Fibroblast of skin of back (primary cell): ENCODE results near the gene TTC7B.

Experiments used
- DNase-seq: peaks from one replicate; pipeline ENCODE4 v3.0.0-alpha.2; 2013

The TTC7B gene

GRCh38 chr14:90503582-90503981, 312.6 kb downstream of the TTC7B start:
- DNase-seq = no peak

GRCh38 chr14:90502760-90503159, 313.5 kb downstream of the TTC7B start:
- no peak for DNase-seq

DNA sequence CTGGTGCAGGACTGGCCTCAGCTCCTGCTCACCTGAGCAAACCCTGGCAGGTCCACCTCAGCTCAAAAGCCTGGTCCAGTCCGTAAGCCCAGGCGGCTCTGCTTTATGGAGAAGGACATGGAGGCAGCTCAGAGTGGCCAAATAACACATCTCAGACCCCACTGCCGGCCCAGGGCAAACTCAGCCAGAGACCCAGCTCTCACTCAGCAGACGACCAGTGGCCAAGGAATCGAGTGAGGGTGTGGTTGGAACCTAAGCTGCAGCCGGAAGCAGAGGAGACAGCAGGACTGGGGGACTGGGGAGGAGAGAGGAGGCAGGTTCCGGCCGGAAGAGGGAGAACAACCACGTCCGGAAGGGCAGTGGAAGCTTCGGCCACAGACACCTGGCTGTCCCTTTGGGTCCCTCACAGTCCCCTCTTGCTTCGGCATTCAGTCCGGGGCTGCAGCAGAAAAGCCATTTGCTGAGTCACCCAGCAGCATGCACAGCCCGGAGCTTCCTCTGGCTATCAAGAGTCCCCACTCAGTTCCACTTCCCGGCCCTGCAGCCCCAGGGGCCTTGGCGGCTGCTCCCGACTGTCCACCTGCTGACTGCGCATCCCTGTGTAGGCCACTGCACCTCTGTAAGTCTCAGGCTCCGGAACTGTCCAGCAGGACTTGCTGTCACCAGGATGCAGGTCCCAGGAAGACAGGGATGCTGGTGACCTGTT, 315.4 kb downstream of the TTC7B start:
- DNase-seq = no peak

GRCh38 chr14:90499908-90500664, 316.1 kb downstream of the TTC7B start:
- DNase-seq = no peak

- DNase-seq = no peak
These were observed 317.1 kb downstream of the TTC7B start for GRCh38 chr14:90499121-90499520.

GRCh38 chr14:90498198-90498597, 318.0 kb downstream of the TTC7B start:
- DNase-seq = no peak

DNA sequence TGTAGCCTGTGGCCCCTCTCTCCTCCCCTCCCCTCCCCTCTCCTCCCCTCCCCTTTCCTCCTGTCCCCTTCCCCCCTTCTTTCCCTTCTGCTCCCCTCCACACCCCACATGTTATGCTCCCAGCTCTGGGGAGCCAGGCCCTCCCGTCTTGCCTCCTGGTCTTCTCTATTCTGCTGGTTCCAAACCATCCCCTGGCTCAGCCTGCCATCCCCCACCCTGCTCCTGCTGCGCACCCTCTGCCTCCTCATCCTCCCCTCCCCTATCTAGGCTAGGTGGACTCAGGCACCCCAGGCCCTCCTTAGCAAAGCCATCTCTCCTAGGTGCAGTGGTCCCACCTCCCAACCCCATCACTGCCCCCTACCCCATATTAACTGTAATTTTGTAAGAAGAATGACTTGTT, 319.9 kb downstream of the TTC7B start:
- no peak for DNase-seq

DNA sequence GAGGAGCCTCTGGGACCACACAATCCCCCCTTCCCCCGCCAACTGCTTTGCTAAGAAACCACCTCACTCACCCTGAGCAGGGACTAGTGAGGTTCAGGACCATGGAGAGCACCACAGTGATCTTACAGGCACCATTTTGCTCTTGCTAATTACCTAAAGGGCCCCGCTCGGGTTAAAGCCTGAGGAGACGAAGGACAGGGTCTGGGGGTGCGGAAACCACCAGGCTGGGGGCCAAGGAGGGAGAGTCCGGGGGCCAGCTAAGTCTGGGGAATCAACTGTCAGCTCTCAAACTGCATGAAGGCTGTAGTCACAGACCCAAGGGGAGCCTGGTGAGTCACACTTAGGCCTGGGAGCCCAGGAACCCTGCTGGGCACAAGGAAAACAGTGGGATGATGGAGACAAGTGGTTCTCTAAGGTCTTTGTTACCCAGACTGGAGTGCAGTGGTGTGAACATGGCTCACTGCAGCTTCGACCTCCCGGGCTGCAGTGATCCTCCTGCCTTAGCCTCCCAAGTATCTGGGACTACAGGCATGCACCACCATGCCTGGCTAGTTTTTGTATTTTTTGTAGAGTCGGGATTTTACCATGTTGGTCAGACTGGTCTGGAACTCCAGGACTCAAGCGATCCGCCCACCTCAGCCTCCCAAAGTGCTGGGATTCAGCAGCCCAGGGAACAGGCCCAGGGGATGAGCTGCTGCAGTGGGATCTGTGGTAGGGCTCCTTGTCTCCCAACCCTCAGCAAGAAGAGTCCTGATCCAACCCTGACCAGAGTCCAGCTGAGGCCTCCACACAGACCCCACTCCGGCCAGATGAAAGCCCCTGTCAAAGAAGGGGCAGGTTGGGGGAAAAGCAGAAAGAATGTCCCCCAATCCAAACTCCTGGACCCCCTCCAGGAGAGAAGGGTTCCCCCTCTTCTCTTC, 320.6 kb downstream of the TTC7B start:
- DNase-seq = peak; percentile 71

DNA sequence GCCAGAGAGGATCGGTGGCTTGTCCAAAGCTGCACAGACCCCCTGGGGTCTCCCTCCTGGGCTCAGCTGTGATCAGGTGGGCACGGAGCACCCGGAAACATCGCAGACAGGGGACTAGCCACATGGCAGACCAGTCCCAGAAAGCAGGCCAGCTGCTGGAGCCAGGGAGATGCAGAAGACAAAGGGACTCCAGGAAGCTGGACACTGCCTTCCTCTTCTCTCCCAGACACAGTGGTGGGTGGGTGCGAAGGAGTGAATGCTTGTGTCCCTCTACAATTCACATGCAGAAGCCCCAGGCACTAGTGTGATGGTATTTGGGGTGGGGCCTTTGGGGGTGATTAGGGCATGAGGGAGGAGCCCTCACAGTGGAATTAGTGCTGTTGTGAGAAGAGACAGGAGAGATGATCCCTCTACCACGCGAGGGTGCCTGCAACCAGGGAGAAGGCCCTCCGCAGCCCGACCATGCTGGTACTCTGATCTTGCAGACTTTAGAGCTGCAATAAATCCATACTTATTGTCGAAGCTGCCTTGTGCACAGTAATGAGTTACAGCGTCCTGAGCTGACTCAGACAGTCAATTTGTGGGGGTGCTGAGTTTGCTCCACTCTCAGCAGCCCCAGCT, 324.2 kb downstream of the TTC7B start:
- DNase-seq = no peak

DNA sequence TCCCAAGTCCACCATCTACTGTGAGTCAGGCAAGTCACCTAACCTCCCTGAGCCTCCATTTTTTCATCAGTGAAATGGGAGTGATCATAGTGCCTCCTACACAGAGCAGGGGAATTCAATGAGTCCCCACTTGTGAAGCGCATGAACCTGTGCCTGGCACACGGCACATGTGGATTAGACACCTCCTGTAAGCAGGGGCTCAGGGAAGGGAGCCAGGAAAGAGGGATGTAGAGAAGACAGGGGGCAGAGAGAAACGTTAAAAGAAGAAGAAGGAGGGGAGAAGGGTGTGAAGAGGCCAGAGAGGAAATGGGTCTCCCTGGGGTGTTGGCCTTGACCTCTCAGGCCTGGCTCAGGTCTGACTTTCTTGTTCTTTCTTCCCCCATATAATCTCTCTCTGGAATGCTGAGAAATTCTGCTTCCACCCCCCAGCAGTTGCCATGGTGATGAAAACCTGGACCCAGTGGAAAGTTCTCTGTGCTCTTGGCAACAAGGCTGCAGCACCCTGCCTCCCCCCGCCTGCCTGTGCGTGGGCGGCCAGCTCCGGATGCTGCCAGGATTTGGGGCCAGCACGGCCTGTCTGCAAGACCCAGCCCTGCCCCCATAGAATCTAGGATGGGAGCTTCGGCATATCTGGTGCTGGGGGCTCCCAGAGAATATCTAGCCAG, 324.9 kb downstream of the TTC7B start:
- peak; percentile 11 for DNase-seq

- DNase-seq = no peak
These were observed 325.5 kb downstream of the TTC7B start for GRCh38 chr14:90490720-90491050.

- DNase-seq = no peak
These were observed 326.1 kb downstream of the TTC7B start for GRCh38 chr14:90489916-90490719.

GRCh38 chr14:90489306-90489705, 326.9 kb downstream of the TTC7B start:
- DNase-seq = no peak

GRCh38 chr14:90488256-90488655, 328.0 kb downstream of the TTC7B start:
- DNase-seq = no peak

DNA sequence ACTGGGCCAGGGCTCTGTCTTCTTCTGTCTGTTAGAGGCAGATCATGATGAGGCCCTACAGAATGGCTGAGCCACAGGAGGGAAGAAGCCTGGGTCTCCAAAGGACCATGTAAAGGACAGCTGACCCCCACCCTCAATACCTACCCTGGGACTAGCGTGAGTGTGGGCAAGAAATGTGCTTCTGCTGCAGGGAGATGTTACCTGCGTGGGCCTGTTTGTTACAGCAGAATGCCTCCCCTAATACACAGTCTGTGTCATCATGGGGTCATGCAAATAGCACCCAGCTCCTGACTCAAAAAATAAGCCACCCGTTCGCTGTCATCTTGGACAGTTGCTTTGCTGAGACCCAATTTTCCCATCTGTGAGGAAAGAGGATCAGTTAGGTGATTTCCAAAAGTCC, 328.8 kb downstream of the TTC7B start:
- DNase-seq = no peak

DNA sequence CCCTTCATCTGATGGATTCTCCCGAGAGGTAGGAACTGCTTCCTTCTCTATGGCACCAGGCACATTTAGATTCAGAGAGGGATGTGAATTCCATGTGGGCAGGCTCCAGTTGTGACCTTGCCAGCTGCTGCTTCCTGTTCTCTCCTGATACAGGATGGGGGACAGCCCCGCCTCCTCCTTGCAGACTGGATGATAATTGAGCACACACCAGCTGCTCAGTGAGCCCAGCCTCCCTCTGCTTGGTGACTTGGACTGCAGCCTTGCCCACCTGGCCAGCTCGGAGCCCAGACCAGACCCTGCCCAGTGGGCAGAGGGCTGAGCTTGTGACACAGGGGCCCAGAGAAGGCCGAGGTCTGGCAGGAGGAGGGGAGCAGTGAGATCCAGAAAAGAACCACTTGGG, 329.2 kb downstream of the TTC7B start:
- no peak for DNase-seq

DNA sequence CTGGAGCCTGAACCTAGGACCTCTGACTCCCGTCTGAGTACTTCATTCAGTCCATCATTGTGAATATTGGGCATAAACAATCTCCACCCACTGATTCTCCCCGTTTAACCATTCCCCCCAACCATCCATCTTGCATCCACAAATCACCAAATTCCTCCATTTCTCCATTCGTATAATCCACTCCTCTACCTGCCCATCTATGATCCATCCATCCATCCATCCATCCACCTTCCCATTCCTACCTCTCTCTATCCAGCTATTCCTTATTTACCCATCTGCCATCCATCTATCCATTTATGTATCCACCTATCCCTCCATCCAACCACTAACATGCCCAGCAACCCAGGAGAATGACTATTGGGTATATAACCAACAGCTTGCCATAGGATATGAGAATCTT, 331.9 kb downstream of the TTC7B start:
- DNase-seq = no peak

DNA sequence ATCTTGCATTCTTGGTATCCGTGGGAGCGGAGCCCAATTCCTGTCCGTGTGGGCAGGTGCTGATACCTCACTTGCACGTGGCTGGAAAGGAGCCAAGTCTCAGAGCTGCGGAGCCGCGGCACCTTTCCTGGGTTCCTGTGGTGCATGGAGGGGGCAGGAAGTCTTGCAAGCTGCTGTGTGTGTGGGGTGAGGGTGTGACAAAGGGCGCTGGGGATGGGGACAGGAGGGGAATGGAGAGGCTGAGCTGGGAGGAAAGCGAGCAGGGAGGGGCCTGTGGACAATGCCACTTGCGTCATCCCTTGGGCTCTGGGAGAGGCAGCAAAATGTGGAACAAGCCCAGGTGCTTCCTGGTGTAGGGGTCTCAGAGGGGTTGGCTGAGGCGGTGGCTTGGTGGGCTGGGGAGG, 332.7 kb downstream of the TTC7B start:
- no peak for DNase-seq

DNA sequence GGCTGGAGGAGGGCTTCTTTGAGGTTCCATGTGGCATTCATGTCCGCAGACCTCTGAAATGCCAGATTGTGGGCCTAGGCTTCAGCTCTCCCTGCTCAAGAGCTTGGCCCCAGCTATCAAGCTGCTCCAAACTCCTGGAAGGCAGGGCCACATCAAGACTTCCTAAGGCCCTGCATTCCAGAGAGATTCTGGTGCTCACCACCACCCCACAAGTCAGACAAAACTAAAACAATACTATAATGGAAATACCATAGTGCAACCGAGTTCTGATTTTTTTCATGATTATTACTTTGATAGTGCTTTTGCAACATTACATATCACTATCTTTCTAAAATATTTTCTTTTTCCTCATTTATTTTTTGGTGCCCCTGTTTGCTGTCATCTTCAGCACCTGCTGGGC, 333.1 kb downstream of the TTC7B start:
- DNase-seq = no peak

GRCh38 chr14:90475298-90475697, 340.9 kb downstream of the TTC7B start:
- DNase-seq = no peak
